HG02938 (cell line): Measurements from ENCODE around the gene ZNF697.
"Not testable (repeated sequence)": the region's sequence is repeated elsewhere in the genome, so short reads cannot be mapped to it uniquely, and the experiment has no call there.

Experiments used
- ATAC-seq: cut with Tn5 transposase; IDR thresholded peaks from one replicate; pipeline ENCODE4 v1.9.1; 2021; ENCODE audit warnings: mild to moderate bottlenecking, moderate library complexity; ENCODE audit not compliant: unreplicated experiment

ZNF697 gene

GRCh38 chr1:119632103-119632490 lies 16.0 kb downstream of the ZNF697 start:
- no peak for ATAC-seq

GRCh38 chr1:119631433-119632102 lies 16.5 kb downstream of the ZNF697 start:
- no peak for ATAC-seq

GRCh38 chr1:119631086-119631432 lies 17.0 kb downstream of the ZNF697 start:
- ATAC-seq = no peak

GRCh38 chr1:119626841-119627240 lies 21.2 kb downstream of the ZNF697 start:
- no peak for ATAC-seq

GRCh38 chr1:119626011-119626545 lies 22.0 kb downstream of the ZNF697 start:
- ATAC-seq = no peak

- no peak for ATAC-seq
These were observed 24.4 kb downstream of the ZNF697 start for GRCh38 chr1:119623678-119624077.

GRCh38 chr1:119623193-119623515 lies 24.9 kb downstream of the ZNF697 start:
- no peak for ATAC-seq

GRCh38 chr1:119622311-119623192 lies 25.5 kb downstream of the ZNF697 start:
- no peak for ATAC-seq

GRCh38 chr1:119621705-119622104 lies 26.4 kb downstream of the ZNF697 start:
- no peak for ATAC-seq

- ATAC-seq = no peak
These were observed 30.0 kb downstream of the ZNF697 start for GRCh38 chr1:119617751-119618691.

- not testable (repeated sequence) for ATAC-seq
These were observed 31.3 kb downstream of the ZNF697 start for GRCh38 chr1:119616748-119617147.

- not testable (repeated sequence) for ATAC-seq
These were observed 33.0 kb downstream of the ZNF697 start for GRCh38 chr1:119615100-119615499.

GRCh38 chr1:119613769-119614720 lies 34.0 kb downstream of the ZNF697 start:
- peak; percentile 74 for ATAC-seq

GRCh38 chr1:119611701-119612113 lies 36.4 kb downstream of the ZNF697 start:
- ATAC-seq = no peak

GRCh38 chr1:119608816-119609215 lies 39.2 kb downstream of the ZNF697 start:
- not testable (repeated sequence) for ATAC-seq

GRCh38 chr1:119607087-119607807 lies 40.8 kb downstream of the ZNF697 start:
- not testable (repeated sequence) for ATAC-seq

- no peak for ATAC-seq
These were observed 41.7 kb downstream of the ZNF697 start for GRCh38 chr1:119606394-119606793.

GRCh38 chr1:119605686-119606085 lies 42.4 kb downstream of the ZNF697 start:
- ATAC-seq = no peak

GRCh38 chr1:119605080-119605479 lies 43.0 kb downstream of the ZNF697 start:
- not testable (repeated sequence) for ATAC-seq
